Measurements from ENCODE around the gene RHNO1.
"Not testable (repeated sequence)": the region's sequence is repeated elsewhere in the genome, so short reads cannot be mapped to it uniquely, and the experiment has no call there.

Gene RHNO1

DNA sequence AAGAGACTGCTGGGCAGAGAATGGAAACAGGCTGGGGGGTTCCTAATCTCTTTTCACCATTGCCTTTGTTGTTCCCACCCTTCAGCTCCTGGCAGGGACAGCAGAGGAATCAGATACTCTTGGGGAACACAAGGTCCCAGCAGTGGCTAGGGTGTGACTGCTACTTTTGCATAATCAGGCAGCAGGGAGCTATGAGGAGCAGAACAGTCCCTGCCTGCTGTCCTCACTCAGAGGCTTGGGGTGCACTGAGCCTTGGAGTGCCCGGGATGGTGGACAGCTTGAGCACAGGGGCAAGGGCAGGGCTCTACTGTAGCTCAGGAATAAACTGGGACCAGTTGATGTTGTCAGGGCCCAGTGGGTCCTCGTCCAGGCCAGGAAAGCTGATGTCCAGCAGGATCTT is 18.7 kb upstream of the RHNO1 start:
- DNase-seq (ENCODE audit: low read depth in 2 of 2), result no peak

DNA sequence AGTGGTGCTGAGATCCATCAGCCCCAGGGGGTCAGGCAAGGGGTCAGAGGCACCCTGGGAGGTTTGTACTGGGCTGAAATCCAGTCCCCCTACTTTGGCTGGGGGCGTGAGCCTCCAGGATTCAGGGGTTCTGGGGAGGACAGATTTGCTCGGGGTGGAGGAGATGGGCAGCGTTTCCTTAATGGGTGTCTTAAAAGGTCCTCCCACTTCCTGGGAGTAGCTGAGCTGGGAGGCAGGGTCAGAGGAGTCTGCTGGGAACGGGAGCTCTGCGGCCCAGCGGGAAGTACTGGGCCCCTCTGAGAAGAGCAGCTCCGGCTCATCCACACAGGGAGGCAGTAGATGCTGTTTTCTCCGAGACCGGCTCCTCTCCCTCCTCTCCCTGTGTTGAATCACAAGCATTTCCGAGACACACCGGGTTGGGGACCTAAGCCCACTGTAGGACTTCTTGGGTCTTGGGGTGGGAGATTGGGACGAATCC is 18.0 kb upstream of the RHNO1 start:
- DNase-seq (ENCODE audit: low read depth in 2 of 2), result no peak

DNA sequence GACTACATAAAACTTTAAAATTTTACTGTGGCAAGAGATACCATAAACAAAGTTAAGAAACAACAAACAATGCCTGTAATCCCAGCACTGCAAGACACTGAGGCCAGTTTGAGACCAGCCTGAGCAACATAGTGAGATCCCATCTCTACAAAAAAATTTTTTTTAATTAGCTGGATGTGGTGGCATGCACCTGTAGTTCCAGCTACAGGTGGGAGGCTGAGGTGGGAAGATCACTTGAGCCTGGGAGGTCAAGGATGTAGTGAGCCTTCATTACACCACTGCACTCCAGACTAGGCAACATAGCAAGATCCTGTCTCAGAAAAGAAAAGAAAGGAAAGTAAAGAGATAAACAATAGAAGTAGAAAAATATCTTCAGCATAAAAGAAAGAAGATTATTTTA is 16.9 kb upstream of the RHNO1 start:
- no peak for DNase-seq (ENCODE audit: low read depth in 2 of 2)

DNA sequence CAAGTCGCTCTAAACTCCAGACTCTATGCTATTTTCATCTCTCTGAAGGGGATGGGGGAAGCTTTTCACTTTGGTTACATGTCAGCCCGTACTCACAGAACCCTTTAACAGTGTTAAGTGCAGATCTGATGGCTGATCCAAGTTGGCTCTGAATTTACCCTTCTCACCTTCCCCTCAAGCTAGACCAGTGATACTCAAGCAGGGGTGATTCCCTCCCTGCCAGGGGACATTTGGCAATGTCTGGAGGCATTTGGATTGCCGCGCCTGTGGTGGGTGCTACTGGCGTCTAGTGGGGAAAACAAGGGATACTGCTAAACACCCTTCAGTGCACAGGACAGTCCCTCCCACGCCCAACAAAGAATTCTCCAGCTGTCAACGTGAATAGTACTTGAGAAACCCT is 14.1 kb upstream of the RHNO1 start:
- no peak for DNase-seq (ENCODE audit: low read depth in 2 of 2)

DNA sequence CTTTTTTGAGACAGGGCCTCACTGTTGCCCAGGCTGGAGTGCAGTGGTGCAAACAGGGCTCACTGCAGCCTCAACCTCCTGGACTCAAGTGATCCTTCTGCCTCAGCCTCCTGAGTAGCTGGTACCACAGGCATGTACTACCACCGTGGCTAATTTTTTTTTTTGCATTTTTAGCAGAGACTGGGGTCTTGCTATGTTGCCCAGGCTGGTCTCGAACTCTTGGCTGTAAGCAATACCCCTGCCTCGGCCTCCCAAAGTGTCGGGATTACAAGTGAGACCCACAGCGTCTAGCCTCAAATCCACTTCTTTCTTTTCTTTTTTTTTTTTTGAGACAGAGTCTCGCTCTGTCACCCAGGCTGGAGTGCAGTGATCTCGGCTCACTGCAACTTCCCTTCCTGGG is 13.6 kb upstream of the RHNO1 start:
- not testable (repeated sequence) for DNase-seq (ENCODE audit: low read depth in 2 of 2)

DNA sequence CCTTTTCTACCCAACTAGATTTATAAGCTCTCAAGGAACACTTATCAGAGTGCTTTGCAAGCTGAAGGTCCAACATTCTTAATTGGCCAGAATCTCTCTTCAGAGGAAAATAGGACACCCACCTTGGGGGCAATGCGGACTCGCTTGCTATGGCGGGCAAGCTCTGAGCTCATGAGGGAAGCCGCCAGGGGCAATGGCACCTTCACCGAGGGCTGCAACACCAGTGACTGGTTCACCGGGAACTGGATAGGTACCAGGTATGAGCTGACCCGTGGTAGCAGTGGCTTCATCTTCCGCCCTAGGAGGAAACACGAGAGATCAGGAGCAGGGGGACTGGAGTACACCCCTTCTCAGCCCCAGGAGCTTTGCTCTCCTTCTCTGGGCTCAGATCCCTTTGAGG is 12.8 kb upstream of the RHNO1 start:
- DNase-seq (ENCODE audit: low read depth in 2 of 2), result no peak

DNA sequence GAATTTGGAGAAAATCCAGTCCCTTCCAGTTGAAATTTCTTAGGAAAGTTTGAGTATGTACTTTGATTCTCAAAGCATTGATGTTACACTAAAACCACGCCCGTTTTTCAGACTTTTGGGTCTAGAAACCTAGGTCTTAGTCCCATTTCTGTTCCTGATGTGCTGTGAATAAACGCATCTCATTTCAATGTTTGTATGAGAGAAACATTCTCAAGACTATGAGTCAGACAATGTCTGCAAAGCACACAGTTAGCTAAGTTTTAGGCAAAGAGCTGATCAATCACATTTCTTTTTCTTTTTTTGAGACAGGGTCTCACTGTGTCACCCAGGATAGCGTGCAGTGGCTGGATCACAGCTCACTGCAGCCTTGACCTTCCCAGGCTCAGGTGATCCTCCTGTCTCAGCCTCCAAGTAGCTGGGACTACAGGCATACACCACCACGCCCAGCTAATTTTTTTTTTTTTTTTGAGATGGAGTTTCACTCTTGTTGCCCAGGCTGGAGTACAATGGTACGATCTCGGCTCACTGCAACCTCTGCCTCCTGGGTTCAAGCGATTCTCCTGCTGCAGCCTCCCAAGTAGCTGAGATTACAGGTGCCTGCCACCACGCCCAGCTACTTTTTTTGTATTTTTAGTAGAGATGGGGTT is 7.9 kb upstream of the RHNO1 start:
- not testable (repeated sequence) for DNase-seq (ENCODE audit: low read depth in 2 of 2)

DNA sequence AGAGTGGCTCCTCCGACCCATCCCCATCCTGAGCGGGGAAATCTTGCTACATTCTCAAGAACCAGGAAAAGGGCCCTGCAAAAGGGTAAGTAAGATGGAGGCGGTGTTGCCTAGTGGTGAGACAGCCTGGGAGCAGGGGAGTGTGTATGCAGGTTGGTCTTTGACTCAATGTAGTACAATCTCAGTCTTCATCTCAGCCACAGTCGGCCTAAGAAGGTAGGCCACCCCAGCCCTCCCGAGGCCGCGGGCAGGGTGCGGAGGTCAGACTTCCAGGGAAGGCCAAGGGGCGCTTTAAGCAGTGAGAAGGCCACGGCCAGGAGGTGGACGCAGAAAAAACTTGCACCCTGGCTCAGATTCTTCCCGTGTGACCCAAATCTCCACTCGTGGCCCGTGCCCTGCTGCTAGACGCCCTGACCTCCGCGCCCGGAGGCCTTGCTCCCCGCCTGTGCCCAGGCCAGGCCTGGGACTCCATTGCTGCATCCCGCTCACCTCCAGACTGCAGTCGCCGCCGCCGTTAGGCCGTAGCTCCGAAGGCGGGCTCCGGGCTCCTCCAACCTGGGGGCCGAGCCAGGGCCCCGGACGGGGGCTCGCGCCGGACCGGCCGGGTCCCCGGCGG is 484 bp upstream of the RHNO1 start:
- no peak for DNase-seq (ENCODE audit: low read depth in 2 of 2)

DNA sequence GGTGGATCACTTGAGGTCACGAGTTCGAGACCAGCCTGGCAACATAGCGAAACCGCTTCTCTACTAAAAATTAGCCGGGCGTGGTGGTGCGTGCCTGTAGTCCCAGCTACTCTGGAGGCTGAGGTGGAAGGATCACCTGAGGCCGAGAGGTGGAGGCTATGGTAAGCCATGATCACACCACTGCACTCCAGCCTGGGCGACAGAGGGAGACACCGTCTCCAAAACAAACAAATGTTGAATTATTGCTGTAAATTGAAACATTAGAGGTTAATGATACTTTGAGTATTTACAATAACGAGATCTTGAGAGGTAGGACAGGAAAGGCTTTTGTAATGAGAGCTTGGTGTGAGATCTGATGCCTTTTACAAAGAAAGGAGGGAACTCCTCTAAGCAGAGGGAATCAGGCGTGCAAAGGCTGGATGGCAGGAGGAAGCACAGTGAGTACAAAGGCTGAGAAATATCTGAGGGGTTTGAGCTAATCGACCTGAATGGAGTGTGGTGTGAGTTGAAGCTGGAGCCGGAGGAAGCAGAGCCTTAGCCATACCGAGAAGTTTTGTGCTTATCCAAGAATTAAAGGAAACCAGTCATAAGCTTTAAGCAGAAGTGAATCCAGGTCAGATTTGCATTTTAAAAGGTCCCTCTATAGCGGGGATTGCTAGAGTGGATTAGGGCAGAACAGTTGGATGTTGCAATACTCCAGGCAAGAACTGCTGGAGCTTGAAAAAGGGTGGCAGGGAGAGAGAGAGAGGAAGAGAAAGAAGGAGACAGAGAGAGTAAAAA is 1.1 kb downstream of the RHNO1 start:
- no peak for DNase-seq (ENCODE audit: low read depth in 2 of 2)

DNA sequence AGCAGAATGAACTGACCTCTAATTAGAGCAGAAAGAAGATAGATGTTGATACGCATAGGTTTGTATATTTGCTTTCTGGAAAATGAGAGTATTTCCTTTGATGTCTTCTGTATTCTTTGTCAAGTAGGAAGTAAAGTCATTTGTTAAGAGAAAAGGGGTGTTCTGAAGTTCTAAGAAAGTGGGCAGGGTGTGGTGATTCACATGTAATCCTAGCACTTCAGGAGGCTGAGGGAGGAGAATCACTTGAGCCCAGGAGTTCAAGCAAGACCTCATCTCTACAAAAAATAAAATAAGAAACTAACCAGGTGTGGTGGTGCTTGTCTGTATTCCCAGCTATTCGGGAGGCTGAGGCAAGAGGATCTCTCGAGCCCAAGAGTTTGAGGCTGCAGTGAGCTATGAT is 2.8 kb downstream of the RHNO1 start:
- no peak for DNase-seq (ENCODE audit: low read depth in 2 of 2)

DNA sequence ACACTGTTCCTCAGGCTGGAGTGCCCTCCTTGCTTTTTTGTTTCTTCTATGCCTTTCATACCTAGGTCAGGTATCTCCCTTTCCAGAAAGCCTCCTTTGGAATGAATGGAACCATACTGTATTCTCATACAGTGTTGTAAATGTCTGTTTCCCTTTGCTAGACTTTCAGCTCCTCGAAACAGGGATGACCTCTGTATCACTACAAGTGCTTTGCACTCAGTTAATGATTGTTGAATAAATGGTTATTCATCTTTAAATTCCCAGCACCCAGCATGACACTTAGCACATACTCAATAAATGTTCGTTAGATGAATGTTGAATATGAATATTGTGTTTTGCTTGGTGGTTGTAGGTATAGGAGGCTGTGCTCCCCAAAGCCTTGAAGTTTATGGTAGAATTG is 7.8 kb downstream of the RHNO1 start:
- no peak for DNase-seq (ENCODE audit: low read depth in 2 of 2)

DNA sequence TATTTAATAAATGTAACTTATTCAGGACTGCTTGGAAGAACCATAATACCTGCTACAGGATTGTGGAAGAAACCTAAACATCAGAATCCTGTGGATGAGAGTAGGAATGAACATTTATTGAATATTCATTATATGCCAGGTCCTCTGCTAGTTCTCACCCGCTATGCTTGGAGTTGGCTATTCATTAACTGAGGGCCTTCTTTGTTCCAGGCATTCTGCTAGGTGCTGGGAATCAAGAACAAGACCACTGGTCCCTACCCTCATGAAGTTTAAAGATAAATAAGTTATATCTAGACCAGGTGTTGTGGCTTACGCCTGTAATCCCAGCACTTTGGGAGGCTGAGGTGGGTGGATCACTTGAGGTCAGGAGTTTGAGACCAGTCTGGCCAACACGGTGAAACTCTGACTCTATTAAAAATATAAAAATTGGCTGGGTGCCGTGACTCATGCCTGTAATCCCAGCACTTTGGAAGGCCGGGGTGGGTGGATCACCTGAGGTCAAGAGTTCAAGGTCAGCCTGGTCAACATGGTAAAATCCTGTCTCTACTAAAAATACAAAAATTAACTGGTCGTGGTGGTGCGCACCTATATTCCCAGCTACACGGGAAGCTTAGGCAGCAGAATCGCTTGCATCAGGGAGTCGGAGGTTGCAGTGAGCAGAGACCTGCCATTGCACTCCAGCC is 9.9 kb downstream of the RHNO1 start:
- DNase-seq (ENCODE audit: low read depth in 2 of 2), result no peak

DNA sequence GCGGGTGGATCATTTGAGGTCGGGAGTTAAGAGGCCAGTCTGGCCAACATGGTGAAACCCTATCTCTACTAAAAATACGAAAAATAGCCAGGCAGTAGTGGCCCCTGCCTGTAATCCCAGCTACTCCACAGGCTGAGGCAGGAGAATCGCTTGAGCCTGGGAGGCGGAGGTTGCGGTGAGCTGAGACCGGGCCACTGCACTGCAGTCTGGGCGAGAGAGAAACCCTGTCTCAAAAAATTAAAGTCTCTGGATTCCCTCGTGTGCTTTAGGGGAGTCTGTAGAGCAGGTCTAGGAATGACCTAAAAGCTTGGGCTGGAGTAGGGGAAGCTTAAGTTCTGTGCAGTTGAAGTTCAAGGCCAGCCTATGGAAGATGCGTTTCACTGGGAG is 13.0 kb downstream of the RHNO1 start:
- no peak for DNase-seq (ENCODE audit: low read depth in 2 of 2)

DNA sequence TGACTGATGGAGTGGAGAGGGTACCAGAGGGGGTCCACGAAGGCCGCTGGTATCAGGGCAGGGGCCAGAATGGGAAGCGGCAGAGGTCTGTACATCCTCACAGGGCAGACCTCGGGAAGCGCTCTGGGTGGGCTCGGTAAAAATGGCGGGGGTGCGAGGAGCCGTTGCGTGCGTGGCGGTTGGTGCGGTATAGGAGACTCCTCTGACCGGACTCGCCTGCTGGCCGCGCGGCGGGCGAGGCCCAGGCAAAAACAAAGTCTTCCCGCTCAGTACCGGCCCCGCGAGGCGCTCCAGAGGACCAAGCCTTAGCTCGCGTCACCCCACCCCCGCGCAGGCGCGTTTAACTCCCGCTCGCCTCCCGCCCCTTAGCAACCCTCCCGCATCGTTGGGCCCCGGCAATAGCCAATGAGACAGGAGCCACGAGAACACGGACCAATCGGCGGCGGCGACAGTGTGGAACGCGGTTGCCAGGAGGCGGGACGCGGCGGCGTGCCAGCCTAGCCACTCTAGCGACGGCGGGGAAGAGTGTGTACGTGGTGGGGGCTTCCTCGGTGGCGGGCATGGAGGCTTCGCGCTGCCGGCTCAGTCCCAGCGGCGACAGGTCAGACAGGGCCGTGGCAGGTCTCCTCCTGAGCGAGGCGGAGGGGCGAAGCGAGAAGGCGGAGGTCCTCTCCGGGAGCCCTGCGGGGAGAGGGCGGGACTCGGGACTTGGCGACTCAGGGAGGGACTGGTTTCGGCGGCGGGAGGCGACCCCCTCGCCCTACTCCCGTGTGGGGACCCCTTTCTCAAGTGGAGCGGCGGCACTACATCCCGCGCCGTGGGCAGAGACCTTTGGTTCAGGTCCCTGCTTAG is 13.6 kb downstream of the RHNO1 start, which contains the start of gene TULP3:
Gene TULP3 (plus strand): TSS at position 504 of the 852 bp plus-strand sequence. CDS start 57 bp downstream, at position 561.
- peak; percentile 95 to 96 for DNase-seq (ENCODE audit: low read depth in 2 of 2)

DNA sequence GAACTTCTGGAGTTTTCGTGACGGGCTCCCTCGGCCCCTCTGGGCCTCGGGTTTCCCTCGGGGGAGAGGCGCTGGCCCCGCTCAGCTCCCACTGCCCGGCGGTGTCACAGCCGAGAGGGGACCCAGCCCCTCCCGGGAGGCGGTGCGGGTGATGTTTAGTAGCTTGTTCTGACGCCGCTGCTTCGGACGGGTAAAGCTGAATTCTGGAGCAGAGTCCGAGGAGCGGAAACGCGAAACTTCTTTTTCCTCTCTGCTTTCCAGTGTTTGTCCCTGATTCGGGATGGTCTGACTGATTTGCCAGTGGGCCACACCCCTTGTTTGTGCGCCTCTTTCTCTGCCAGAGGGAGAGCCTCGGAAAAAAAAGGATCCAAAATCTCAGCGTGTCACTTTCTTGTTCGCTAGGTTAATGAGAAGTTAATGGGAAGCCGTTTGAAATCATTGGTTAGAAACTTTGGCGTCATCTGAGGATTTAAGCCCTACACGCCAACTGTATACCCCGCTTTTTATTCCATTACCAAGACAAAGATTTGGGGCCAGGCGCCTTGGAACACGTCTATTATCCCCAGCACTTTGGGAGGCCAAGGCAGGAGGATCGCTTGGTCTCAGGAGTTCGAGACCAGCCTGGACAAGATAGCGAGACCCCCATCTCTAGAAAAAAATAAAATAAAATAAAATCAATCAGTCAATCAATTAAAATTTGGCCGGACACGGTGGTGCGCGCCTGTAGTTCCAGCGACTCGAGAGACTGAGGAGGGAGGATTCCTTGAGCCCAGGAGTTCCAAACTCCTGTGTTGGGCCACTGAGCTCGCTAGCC is 14.4 kb downstream of the RHNO1 start:
- DNase-seq (ENCODE audit: low read depth in 2 of 2), result no peak

DNA sequence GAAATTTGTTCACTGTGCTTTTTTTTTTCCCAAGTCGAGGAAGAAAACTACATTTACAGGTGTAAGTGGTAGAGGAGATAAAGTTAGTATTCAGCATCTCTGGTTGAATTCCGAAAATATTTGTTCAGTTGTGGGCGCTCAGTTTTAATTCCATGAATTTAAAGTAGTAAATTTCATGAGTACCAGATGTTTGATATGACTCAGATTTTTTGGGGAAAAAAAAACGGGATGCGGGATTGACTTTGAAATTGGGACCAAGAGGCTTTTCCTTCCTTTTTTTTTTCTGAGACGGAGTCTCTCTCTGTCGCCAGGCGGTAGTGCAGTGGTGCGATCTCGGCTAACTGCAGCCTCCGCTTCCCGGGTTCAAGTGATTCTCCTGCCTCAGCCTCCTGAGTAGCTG is 15.2 kb downstream of the RHNO1 start:
- DNase-seq (ENCODE audit: low read depth in 2 of 2), result no peak

DNA sequence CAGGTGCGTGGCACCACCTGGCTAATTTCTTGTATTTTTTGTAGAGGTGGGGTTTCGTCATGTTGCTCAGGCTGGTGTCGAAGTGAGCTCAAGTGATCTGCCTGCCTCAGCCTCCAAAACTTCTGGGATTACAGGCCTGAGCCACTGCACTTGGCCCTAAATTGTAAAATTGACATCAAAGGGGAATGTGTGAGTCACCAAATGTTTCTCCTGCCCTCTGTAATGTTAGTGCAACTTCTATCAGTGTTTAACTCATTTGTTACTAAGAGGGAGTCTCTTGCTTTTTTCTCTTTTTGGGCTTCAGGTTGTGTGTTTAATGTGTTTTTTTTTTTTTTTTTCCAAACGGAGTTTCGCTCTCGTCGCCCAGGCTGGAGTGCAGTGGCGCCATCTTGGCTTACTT is 16.0 kb downstream of the RHNO1 start:
- DNase-seq (ENCODE audit: low read depth in 2 of 2), result no peak

DNA sequence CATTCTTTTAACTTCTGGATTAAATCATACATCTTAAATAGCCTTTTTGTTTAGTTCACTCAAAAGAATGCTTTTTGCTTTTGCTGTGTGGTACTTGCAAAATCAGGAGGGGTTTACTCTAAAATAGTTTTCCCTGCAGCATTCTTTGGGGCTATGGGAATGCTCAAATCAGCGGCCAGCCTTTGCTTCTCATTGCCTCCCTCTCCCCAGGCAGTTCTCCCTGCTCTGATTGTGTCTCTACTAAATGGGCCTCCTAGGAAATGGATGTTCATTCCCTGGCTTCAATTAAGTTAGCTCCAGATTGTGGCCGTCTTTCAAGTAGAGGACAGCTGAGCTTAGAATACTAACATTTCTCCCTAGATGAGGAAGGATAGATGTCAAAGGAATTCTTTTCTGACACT is 18.0 kb downstream of the RHNO1 start:
- no peak for DNase-seq (ENCODE audit: low read depth in 2 of 2)

DNA sequence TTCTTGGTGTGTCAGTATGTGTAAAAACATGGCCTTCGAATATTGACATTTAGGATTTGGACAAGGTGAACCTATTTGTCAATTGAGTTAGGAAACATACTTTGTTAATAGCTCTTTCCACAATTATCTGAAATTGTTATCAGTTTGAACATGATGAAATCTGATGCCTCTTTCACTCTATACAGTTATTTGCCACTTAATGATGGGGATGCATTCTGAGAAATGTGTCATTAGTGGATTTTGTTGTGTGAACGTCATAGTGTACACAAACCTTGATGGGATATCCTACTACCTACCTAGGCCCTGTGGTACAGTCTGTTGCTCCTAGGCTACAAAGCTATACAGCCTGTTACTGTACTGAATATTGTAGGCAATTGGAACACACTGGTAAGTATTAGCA is 18.5 kb downstream of the RHNO1 start:
- no peak for DNase-seq (ENCODE audit: low read depth in 2 of 2)

DNA sequence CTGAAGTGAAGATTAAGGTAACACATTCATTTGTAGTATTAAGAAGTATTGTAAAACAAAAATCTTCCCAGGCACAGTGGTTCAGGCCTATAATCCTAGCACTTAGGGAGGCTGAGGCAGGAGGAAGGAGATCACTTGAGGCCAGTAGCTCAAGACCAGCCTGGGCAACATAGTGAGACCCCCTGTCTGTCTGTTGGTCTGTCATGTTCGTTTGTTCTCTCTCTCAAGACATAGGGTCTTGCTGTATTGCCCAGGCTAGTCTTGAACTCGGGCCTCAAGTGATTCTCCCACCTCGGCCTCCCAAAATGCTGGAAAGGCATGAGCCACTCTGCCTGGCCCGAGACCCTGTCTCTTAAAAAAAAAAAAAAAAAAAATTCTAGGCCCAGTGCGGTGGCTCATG is 20.4 kb downstream of the RHNO1 start:
- DNase-seq (ENCODE audit: low read depth in 2 of 2), result no peak

DNA sequence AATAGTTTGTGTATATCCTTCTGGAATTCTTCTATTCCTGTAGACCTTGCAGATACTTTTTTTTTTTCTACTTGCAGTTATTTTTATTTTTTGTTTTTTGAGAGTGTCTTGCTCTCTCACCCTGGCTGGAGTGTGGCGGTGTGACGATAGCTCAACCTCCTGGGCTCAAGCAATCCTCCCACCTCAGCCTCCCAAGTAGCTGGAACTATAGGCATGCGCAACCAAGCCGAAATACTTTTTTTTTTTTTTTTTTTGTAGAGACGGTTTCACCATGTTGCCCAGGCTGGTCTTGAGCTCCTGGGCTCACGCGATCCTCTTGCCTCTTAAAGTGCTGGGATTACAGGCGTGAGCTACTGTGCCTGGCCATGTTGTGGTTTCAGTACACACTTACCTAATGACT is 23.6 kb downstream of the RHNO1 start:
- DNase-seq (ENCODE audit: low read depth in 2 of 2), result no peak

All from activated CD4-positive, alpha-beta T cell treated with anti-CD3 and anti-CD28 coated beads for 24 hours (primary cell).